H1 (cell line): ENCODE measurements around the gene FAM83C. TPM values are rescaled to one million over a fixed set of nuclear protein-coding genes. Genes with fewer than 3 reads are reported as not detected.
A peak's percentile ranks its signal among the peaks of the same experiment; 100 is the strongest.

Source experiments
- CTCF ChIA-PET: fragments of 300-600 bp; sonication (Branson Sonifier 250); formaldehyde crosslinking; loops from one replicate; lab custom pipeline; 2021; ENCODE audit not compliant: partially characterized antibody; lab: Charles Lee
- POLR2A ChIA-PET: fragments of 300-600 bp; sonication (Branson Sonifier 250); formaldehyde crosslinking; loops from one replicate; lab custom pipeline; 2021; ENCODE audit warnings: inconsistent platforms; ENCODE audit not compliant: partially characterized antibody; lab: Charles Lee
- DNase-seq, 2 experiments: peaks; one replicate each; pipeline versions ENCODE4 v3.0.0 to v3.0.0-alpha.2; 2010 to 2022; ENCODE audit warnings: low spot score in 2 of 2, low read depth in 1 of 2, mixed read lengths in 1 of 2
- FAIRE-seq: peaks from 2 replicates; lab custom pipeline; 2011; peaks lifted over from hg19 to GRCh38; lab: Jason Lieb, UNC
- H2AFZ ChIP-seq: 2 replicates; pipeline ENCODE4 v1.8.1; 2012; ENCODE audit warnings: low read length, inconsistent platforms
- H2AK5ac ChIP-seq: 2 replicates; pipeline ENCODE4 v1.6.1; 2013; ENCODE audit warnings: low read depth, low read length
- H2BK120ac ChIP-seq: replicated peaks from 2 replicates; pipeline ENCODE3; 2013; ENCODE audit warnings: low read depth, low read length, inconsistent platforms
- H2BK12ac ChIP-seq: 2 replicates; pipeline ENCODE4 v1.6.1; 2013; ENCODE audit warnings: low read depth, low read length
- H2BK15ac ChIP-seq: 2 replicates; pipeline ENCODE4 v1.6.1; 2013; ENCODE audit warnings: low read length
- H2BK20ac ChIP-seq: 2 replicates; pipeline ENCODE4 v1.6.1; 2013; ENCODE audit warnings: low read length
- H2BK5ac ChIP-seq: 2 replicates; pipeline ENCODE4 v1.6.1; 2013; ENCODE audit warnings: low read depth, low read length
- H3K14ac ChIP-seq: 2 replicates; pipeline ENCODE4 v1.6.1; 2013; ENCODE audit warnings: inconsistent platforms; ENCODE audit not compliant: insufficient read length
- H3K18ac ChIP-seq: 2 replicates; pipeline ENCODE4 v1.6.1; 2013; ENCODE audit warnings: low read length; ENCODE audit errors: extremely low read depth
- H3K23ac ChIP-seq: 2 replicates; pipeline ENCODE4 v1.6.1; 2013; ENCODE audit warnings: inconsistent platforms; ENCODE audit not compliant: insufficient read length
- H3K23me2 ChIP-seq: 2 replicates; pipeline ENCODE4 v1.6.1; 2013; ENCODE audit warnings: low read depth, low read length
- H3K27ac ChIP-seq: 2 replicates; pipeline ENCODE4 v1.6.1; 2011; ENCODE audit warnings: low read depth, low read length, inconsistent platforms
- H3K27me3 ChIP-seq, 4 experiments: replicated peaks in 1 of 4; 1 replicate in 1 of 4; 2 replicates in 3 of 4; pipeline versions ENCODE4 v1.6.1 to v1.8.1; 2011 to 2013; ENCODE audit warnings: low read length in 3 of 4, mild to moderate bottlenecking in 3 of 4, inconsistent platforms in 2 of 4, mixed read lengths in 2 of 4, moderate library complexity in 1 of 4; ENCODE audit not compliant: control insufficient read depth in 3 of 4, insufficient read depth in 3 of 4; ENCODE audit errors: extremely low read depth in 1 of 4
- H3K36me3 ChIP-seq, 4 experiments: 2 replicates each; pipeline versions ENCODE4 v1.6.1 to v1.8.1; 2011 to 2013; ENCODE audit warnings: mild to moderate bottlenecking in 4 of 4, low read length in 3 of 4, moderate library complexity in 2 of 4, control low read depth in 1 of 4, inconsistent platforms in 1 of 4; ENCODE audit not compliant: insufficient read depth in 4 of 4, control insufficient read depth in 2 of 4
- H3K4ac ChIP-seq: replicated peaks from 2 replicates; pipeline ENCODE3; 2013; ENCODE audit warnings: low read length, low read depth, mixed read lengths, inconsistent platforms; ENCODE audit not compliant: insufficient read length
- H3K4me1 ChIP-seq, 4 experiments: replicated peaks in 1 of 4; 1 replicate in 1 of 4; 2 replicates in 3 of 4; pipeline versions ENCODE4 v1.6.1 to v1.8.1; 2011 to 2013; ENCODE audit warnings: low read length in 3 of 4, inconsistent platforms in 2 of 4, mixed read lengths in 1 of 4; ENCODE audit not compliant: insufficient read depth in 4 of 4, control insufficient read depth in 3 of 4
- H3K4me2 ChIP-seq, 2 experiments: 2 replicates each; pipeline versions ENCODE4 v1.6.1 to v1.8.1; 2011 to 2013; ENCODE audit warnings: low read depth in 2 of 2, low read length in 2 of 2, control low read depth in 1 of 2, inconsistent platforms in 1 of 2, mild to moderate bottlenecking in 1 of 2; ENCODE audit not compliant: insufficient read depth in 1 of 2
- H3K4me3 ChIP-seq, 4 experiments: fragments of 200-600, 300-600 bp in 1 of 4; sonication (generic), shearing (Covaris generic), sonication (Bioruptor Twin) in 1 of 4; 2 replicates each; pipeline versions ENCODE4 v1.5.1 to v1.8.1; 2011 to 2016; ENCODE audit warnings: low read length in 4 of 4, low read depth in 3 of 4, control low read depth in 2 of 4, inconsistent platforms in 2 of 4, mild to moderate bottlenecking in 2 of 4, mixed read lengths in 1 of 4, moderate library complexity in 1 of 4; ENCODE audit not compliant: insufficient read depth in 2 of 4; ENCODE audit errors: extremely low read depth in 1 of 4
- H3K56ac ChIP-seq: replicated peaks from 2 replicates; pipeline ENCODE3; 2013; ENCODE audit warnings: low read depth, mild to moderate bottlenecking, mixed read lengths, low read length, inconsistent platforms; ENCODE audit not compliant: insufficient read length
- H3K79me1 ChIP-seq: 2 replicates; pipeline ENCODE4 v1.6.1; 2013; ENCODE audit warnings: low read depth, low read length, control low read depth
- H3K79me2 ChIP-seq, 2 experiments: 2 replicates each; pipeline versions ENCODE4 v1.6.1 to v1.8.1; 2012 to 2013; ENCODE audit warnings: low read length in 2 of 2, mild to moderate bottlenecking in 2 of 2, inconsistent platforms in 1 of 2; ENCODE audit not compliant: insufficient read depth in 2 of 2, control insufficient read depth in 1 of 2
- H3K9ac ChIP-seq, 4 experiments: replicated peaks in 1 of 4; 1 replicate in 1 of 4; 2 replicates in 3 of 4; pipeline versions ENCODE4 v1.6.1 to v1.8.1; 2011 to 2013; ENCODE audit warnings: low read depth in 3 of 4, low read length in 3 of 4, control low read depth in 2 of 4, mild to moderate bottlenecking in 2 of 4, moderate library complexity in 2 of 4, inconsistent platforms in 1 of 4; ENCODE audit errors: extremely low read depth in 1 of 4
- H3K9me3 ChIP-seq, 2 experiments: 2 replicates each; pipeline versions ENCODE4 v1.6.1 to v1.8.1; 2012 to 2013; ENCODE audit warnings: mild to moderate bottlenecking in 2 of 2, moderate library complexity in 2 of 2, control low read depth in 1 of 2, inconsistent platforms in 1 of 2, low read depth in 1 of 2, low read length in 1 of 2, mixed read lengths in 1 of 2; ENCODE audit not compliant: insufficient read depth in 2 of 2
- H4K20me1 ChIP-seq, 2 experiments: replicated peaks in 1 of 2; 2 replicates each; pipeline versions ENCODE3 to v1.8.1; 2011 to 2013; ENCODE audit warnings: inconsistent platforms in 2 of 2, low read length in 2 of 2, mild to moderate bottlenecking in 1 of 2; ENCODE audit not compliant: insufficient read depth in 2 of 2, control insufficient read depth in 1 of 2
- H4K5ac ChIP-seq: 2 replicates; pipeline ENCODE4 v1.6.1; 2013; ENCODE audit warnings: low read length, low read depth, mixed read lengths, inconsistent platforms; ENCODE audit not compliant: insufficient read length
- H4K8ac ChIP-seq: 2 replicates; pipeline ENCODE4 v1.8.0; 2013; ENCODE audit warnings: mild to moderate bottlenecking, moderate library complexity, low read length, inconsistent platforms; ENCODE audit not compliant: insufficient read depth; ENCODE audit errors: extremely low read depth
- H4K91ac ChIP-seq: replicated peaks from 2 replicates; pipeline ENCODE3; 2013; ENCODE audit warnings: low read length, mixed read lengths, inconsistent platforms; ENCODE audit not compliant: insufficient read length
- FOSL1 ChIP-seq: IDR thresholded peaks from 2 replicates; pipeline ENCODE4 v1.6.1; 2011; ENCODE audit warnings: mild to moderate bottlenecking, low read depth, low read length, moderate library complexity; ENCODE audit not compliant: insufficient read depth
- GTF2F1 ChIP-seq: IDR thresholded peaks from 2 replicates; pipeline ENCODE4 v1.6.1; 2012; ENCODE audit warnings: low read depth, low read length, improper control_type of control experiment, borderline replicate concordance
- HDAC2 ChIP-seq, 2 experiments: fragments of 300-600 bp in 1 of 2; sonication (generic) in 1 of 2; IDR thresholded peaks; 2 replicates each; pipeline ENCODE4 v1.6.1; 2011 to 2012; ENCODE audit warnings: low read depth in 2 of 2, low read length in 2 of 2, mild to moderate bottlenecking in 2 of 2, moderate library complexity in 2 of 2, borderline replicate concordance in 1 of 2, inconsistent platforms in 1 of 2
- RNF2 ChIP-seq: fragments of 200-900, 300-1000 bp; sonication (generic); IDR thresholded peaks from 2 replicates; pipeline ENCODE4 v1.7.1; 2016; ENCODE audit warnings: borderline replicate concordance, low read depth, mild to moderate bottlenecking, antibody characterized with exemption, low read length; ENCODE audit not compliant: poor library complexity, severe bottlenecking; ENCODE audit errors: missing control alignments
- WGBS, 2 experiments: shearing (Covaris generic) in 1 of 2; methylation state at CpG; one replicate each; pipeline versions ENCODE4 v1.1.6 to v1.1.7; 2013 to 2015; ENCODE audit warnings: low lambda C conversion rate in 2 of 2, mixed read lengths in 2 of 2, inconsistent platforms in 1 of 2, low coverage in 1 of 2, missing lambda C conversion rate in 1 of 2; ENCODE audit not compliant: insufficient replicate concordance in 2 of 2, insufficient coverage in 1 of 2, insufficient read length in 1 of 2; ENCODE audit errors: extremely low coverage in 1 of 2, missing lambda C conversion rate in 1 of 2; 5-methylcytosine and 5-hydroxymethylcytosine counted together
- polyA plus RNA-seq, 7 experiments: library from polyadenylated mRNA; depleted of rRNA in 3 of 7; stranded (reverse) in 5 of 7; unstranded in 2 of 7; fragments of >200 nt in 5 of 7; fragments of 200-250 nt in 2 of 7; gene quantifications; 1 replicate in 5 of 7; 2 replicates in 1 of 7; 4 replicates in 1 of 7; pipeline versions ENCODE4 v1.2.1 to v1.2.3, GENCODE V29; 2011 to 2013; ENCODE audit warnings: missing spikeins in 2 of 7, mixed read lengths in 2 of 7
- total RNA-seq: library from RNA; stranded (reverse); fragmentation: NEBNext Ultra II Directional; extraction: Animal tissue kit (Norgen Biotek cat#: 25700); gene quantifications from 2 replicates; pipeline ENCODE4 v1.2.1, GENCODE V29; 2021
- TF ChIP-seq, protein P1 (sequence below): IDR thresholded peaks from 2 replicates; pipeline ENCODE4 v1.6.1; 2012; ENCODE audit warnings: inconsistent platforms

FAM83C gene
- total and polyA plus RNA-seq, 2 of the 8 experiments (the other 6 are each of a cell fraction or from before 2014, with no cell fraction given), result not detected

DNA sequence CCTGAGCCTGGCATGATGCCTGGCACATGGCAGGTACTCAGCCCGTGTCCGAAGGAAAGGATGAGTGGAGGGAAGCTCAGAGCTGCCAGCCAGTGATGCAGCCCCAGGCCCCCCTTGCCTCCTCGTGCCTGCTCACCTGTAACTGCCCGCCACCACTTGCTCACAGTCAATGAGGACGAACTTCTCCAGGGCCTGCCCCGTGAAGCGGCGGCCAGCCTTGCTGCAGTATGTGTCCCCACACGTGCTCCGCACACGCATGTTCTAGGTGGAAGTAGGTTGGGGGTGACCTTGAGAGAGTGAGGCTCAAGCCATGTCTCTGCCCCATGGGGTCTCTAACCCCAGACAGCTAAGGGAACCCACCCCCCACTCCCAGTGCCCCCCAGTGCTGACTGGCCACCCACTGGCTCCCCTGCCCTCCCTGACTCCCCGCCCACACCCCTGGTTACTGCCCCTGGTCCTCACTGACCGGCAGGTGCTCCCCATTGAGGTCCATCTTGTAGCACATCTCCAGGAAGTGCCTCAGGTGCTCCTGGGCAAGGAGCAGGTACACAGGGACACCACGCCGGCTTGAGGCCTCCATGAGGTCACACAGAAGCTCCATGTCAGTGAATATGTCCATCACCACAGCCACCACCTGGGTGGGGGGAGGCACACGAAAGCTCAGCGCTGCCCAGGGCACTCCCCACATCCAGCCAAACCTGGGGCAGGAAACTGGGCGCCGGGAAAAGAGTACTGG lies 3.7 kb downstream of the FAM83C start:
- Histone ChIP-seq H3K4me2 (no peak overlapping the region), H3K27ac (no peak overlapping the region), H3K23ac (no peak overlapping the region), H2BK120ac (no peak overlapping the region), H4K91ac (no peak overlapping the region), H3K23me2 (peaks cover 8% of the 10 kb centered on the region), H2BK12ac (peak overlapping the region; percentile 39; the same call in 1 of the 2 replicates), H2BK5ac (no peak overlapping the region), H3K4me3 (no peak overlapping the region), H2AK5ac (no peak overlapping the region), H4K5ac (no peak overlapping the region), H3K4me1 (peaks cover under 1 to 5% (median 3%) of the 10 kb centered on the region in 4 experiments; a peak in 6 of 7 replicates), H2AFZ (no peak overlapping the region), H3K56ac (no peak overlapping the region), H3K27me3 (no peaks in the 10 kb centered on the region), H3K79me2 (peaks cover 6 to 8% of the 10 kb centered on the region in 2 experiments), H3K18ac (no peak overlapping the region), H3K36me3 (no peaks in the 10 kb centered on the region), H4K20me1 (no peaks in the 10 kb centered on the region), H3K9me3 (no peaks in the 10 kb centered on the region), H3K4ac (no peak overlapping the region), H2BK15ac (no peak overlapping the region), H2BK20ac (no peak overlapping the region), H3K79me1 (peaks cover 5% of the 10 kb centered on the region; the same call in 1 of the 2 replicates), H3K14ac (no peak overlapping the region), H3K9ac (no peak overlapping the region), H4K8ac (peak overlapping the region; percentile 40; the same call in 1 of the 2 replicates)
- CTCF ChIA-PET, result interaction anchor here (0.6 to 11.5 kb wide), 7 partner anchors 14 to 192 kb away, joined by 3 to 130 read pairs (median 4); no protein-coding TSS in a partner anchor
- no peak for TF ChIP-seq GTF2F1
- TF ChIP-seq RNF2, result no peak
- TF ChIP-seq FOSL1, result no peak
- TF ChIP-seq, protein P1, sequence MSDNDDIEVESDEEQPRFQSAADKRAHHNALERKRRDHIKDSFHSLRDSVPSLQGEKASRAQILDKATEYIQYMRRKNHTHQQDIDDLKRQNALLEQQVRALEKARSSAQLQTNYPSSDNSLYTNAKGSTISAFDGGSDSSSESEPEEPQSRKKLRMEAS, result no peak
- no peak for TF ChIP-seq HDAC2 (IDR thresholded peaks at IDR 0.05; ENCODE audit: borderline replicate concordance in 1 of 2, low read depth in 2 of 2, low read length in 2 of 2)
- WGBS, 2 experiments, result 88% methylated on average over 18 of the region's 19 CpGs; no CpG with 5 or more reads in 1 of the 2 experiments
- FAIRE-seq (no peak), DNase-seq (no peak)
- POLR2A ChIA-PET, result interaction anchor here (0.8 to 5.7 kb wide), 4 partner anchors 10 to 454 kb away, joined by 3 to 39 read pairs (median 4); partner anchors contain the start of genes MMP24OS and RBM39
